GM18861 (cell line): ENCODE results near the gene KRT8.
"Not testable (repeated sequence)": the region's sequence is repeated elsewhere in the genome, so short reads cannot be mapped to it uniquely, and the experiment has no call there.

ENCODE experiments used
- ATAC-seq: cut with Tn5 transposase; IDR thresholded peaks from one replicate; pipeline ENCODE4 v1.9.1; 2021; ENCODE audit not compliant: unreplicated experiment

The KRT8 gene

GRCh38 chr12:52901715-52902541 is 2.9 kb downstream of the KRT8 start:
- no peak for ATAC-seq

- ATAC-seq, result no peak
These were observed 3.8 kb downstream of the KRT8 start for GRCh38 chr12:52900896-52901714.

GRCh38 chr12:52900166-52900895 is 4.5 kb downstream of the KRT8 start:
- no peak for ATAC-seq

GRCh38 chr12:52899338-52900035 is 5.4 kb downstream of the KRT8 start:
- no peak for ATAC-seq

- no peak for ATAC-seq
These were observed 8.4 kb downstream of the KRT8 start for GRCh38 chr12:52896190-52897100.

- no peak for ATAC-seq
These were observed 9.1 kb downstream of the KRT8 start for GRCh38 chr12:52895726-52896189.

- ATAC-seq, result no peak
These were observed 11.9 kb downstream of the KRT8 start for GRCh38 chr12:52892974-52893373.

GRCh38 chr12:52892207-52892852 is 12.5 kb downstream of the KRT8 start:
- no peak for ATAC-seq

GRCh38 chr12:52891044-52891443 is 13.8 kb downstream of the KRT8 start:
- ATAC-seq, result no peak

GRCh38 chr12:52890417-52890816 is 14.5 kb downstream of the KRT8 start:
- ATAC-seq, result no peak

- no peak for ATAC-seq
These were observed 20.2 kb downstream of the KRT8 start for GRCh38 chr12:52884526-52885293.

- ATAC-seq, result not testable (repeated sequence)
These were observed 24.4 kb downstream of the KRT8 start for GRCh38 chr12:52880499-52880898.

GRCh38 chr12:52879394-52880351 is 25.2 kb downstream of the KRT8 start:
- peak; percentile 66 for ATAC-seq

GRCh38 chr12:52878507-52879393 is 26.1 kb downstream of the KRT8 start:
- no peak for ATAC-seq

GRCh38 chr12:52877242-52877641 is 27.6 kb downstream of the KRT8 start:
- no peak for ATAC-seq

- ATAC-seq, result no peak
These were observed 28.5 kb downstream of the KRT8 start for GRCh38 chr12:52876372-52876771.
